ENCODE results near the gene ICE1.
"Not testable (repeated sequence)": the region's sequence is repeated elsewhere in the genome, so short reads cannot be mapped to it uniquely, and the experiment has no call there.

Gene ICE1
- long read RNA-seq, donor 1, partial matches to known transcripts, result 0 of 1 reads
- long read RNA-seq, donor 1, other reads (novel, unspliced or antisense), result 0 of 1 reads
- long read RNA-seq, donor 2, result 0 reads
- long read RNA-seq, donor 3, result 0 reads
- long read RNA-seq, donor 4, partial matches to known transcripts, result 5 of 5 reads
- long read RNA-seq, donor 4, other reads (novel, unspliced or antisense), result 0 of 5 reads
- long read RNA-seq, donor 5, partial matches to known transcripts, result 0 of 3 reads
- long read RNA-seq, donor 5, other reads (novel, unspliced or antisense), result 0 of 3 reads
- long read RNA-seq, donor 6, partial matches to known transcripts, result 0 of 2 reads
- long read RNA-seq, donor 6, other reads (novel, unspliced or antisense), result 0 of 2 reads
- long read RNA-seq, donor 7, partial matches to known transcripts, result 7 of 8 reads
- long read RNA-seq, donor 7, other reads (novel, unspliced or antisense), result 0 of 8 reads
- long read RNA-seq, donor 8, partial matches to known transcripts, result 0 of 1 reads
- long read RNA-seq, donor 8, other reads (novel, unspliced or antisense), result 0 of 1 reads

GRCh38 chr5:5421961-5422818, at the start of gene ICE1:
Gene ICE1 (plus strand): TSS chr5:5422677. CDS start chr5:5422916, 239 bp downstream.
- DNase-seq, result peak; percentile 97

GRCh38 chr5:5372930-5373329, 49.5 kb upstream of the ICE1 start:
- DNase-seq, result no peak

- DNase-seq, result no peak
Measured at GRCh38 chr5:5373351-5373989, 49.0 kb upstream of the ICE1 start.

- no peak for DNase-seq
Measured at GRCh38 chr5:5374009-5374715, 48.3 kb upstream of the ICE1 start.

- no peak for DNase-seq
Measured at GRCh38 chr5:5377780-5378179, 44.7 kb upstream of the ICE1 start.

GRCh38 chr5:5378531-5378930, 43.9 kb upstream of the ICE1 start:
- DNase-seq, result no peak

GRCh38 chr5:5380298-5380697, 42.2 kb upstream of the ICE1 start:
- no peak for DNase-seq

- no peak for DNase-seq
Measured at GRCh38 chr5:5381310-5381913, 41.1 kb upstream of the ICE1 start.

GRCh38 chr5:5383461-5383860, 39.0 kb upstream of the ICE1 start:
- no peak for DNase-seq

- no peak for DNase-seq
Measured at GRCh38 chr5:5384660-5385330, 37.7 kb upstream of the ICE1 start.

- DNase-seq, result no peak
Measured at GRCh38 chr5:5385331-5385662, 37.2 kb upstream of the ICE1 start.

- no peak for DNase-seq
Measured at GRCh38 chr5:5386329-5386728, 36.1 kb upstream of the ICE1 start.

GRCh38 chr5:5387192-5387591, 35.3 kb upstream of the ICE1 start:
- DNase-seq, result no peak

- no peak for DNase-seq
Measured at GRCh38 chr5:5387777-5388176, 34.7 kb upstream of the ICE1 start.

- DNase-seq, result not testable (repeated sequence)
Measured at GRCh38 chr5:5390121-5390869, 32.2 kb upstream of the ICE1 start.

GRCh38 chr5:5392504-5392903, 30.0 kb upstream of the ICE1 start:
- not testable (repeated sequence) for DNase-seq

GRCh38 chr5:5394384-5394986, 28.0 kb upstream of the ICE1 start:
- not testable (repeated sequence) for DNase-seq

- not testable (repeated sequence) for DNase-seq
Measured at GRCh38 chr5:5395093-5395492, 27.4 kb upstream of the ICE1 start.

GRCh38 chr5:5398071-5398470, 24.4 kb upstream of the ICE1 start:
- no peak for DNase-seq

GRCh38 chr5:5401095-5401494, 21.4 kb upstream of the ICE1 start:
- no peak for DNase-seq

Measured in right kidney (tissue), 9 donors.